Regular cardiac myocyte (primary cell): ENCODE measurements around the gene DNAJC5. TPM values are rescaled to one million over a fixed set of nuclear protein-coding genes. Genes with fewer than 3 reads are reported as not detected.

Experiments
- total RNA-seq: library from RNA; depleted of rRNA; stranded (reverse); fragments of >200 nt; gene quantifications from 2 replicates; pipeline ENCODE4 v1.2.3, GENCODE V29; 2014

DNAJC5 gene, protein sequence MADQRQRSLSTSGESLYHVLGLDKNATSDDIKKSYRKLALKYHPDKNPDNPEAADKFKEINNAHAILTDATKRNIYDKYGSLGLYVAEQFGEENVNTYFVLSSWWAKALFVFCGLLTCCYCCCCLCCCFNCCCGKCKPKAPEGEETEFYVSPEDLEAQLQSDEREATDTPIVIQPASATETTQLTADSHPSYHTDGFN
- total RNA-seq: 73.9 and 78.2 TPM in 2 replicates

GRCh38 chr20:63894358-63895201 is at the start of gene DNAJC5:
TSS of gene DNAJC5 (plus strand) at chr20:63895126. CDS start at chr20:63928346, 33,220 bp downstream.

GRCh38 chr20:63861365-63861934 is 33.5 kb upstream of the DNAJC5 start, which contains the start of gene ABHD16B:
TSS of gene ABHD16B (plus strand) at chr20:63861498. CDS start at chr20:63861541, 43 bp downstream.

DNA sequence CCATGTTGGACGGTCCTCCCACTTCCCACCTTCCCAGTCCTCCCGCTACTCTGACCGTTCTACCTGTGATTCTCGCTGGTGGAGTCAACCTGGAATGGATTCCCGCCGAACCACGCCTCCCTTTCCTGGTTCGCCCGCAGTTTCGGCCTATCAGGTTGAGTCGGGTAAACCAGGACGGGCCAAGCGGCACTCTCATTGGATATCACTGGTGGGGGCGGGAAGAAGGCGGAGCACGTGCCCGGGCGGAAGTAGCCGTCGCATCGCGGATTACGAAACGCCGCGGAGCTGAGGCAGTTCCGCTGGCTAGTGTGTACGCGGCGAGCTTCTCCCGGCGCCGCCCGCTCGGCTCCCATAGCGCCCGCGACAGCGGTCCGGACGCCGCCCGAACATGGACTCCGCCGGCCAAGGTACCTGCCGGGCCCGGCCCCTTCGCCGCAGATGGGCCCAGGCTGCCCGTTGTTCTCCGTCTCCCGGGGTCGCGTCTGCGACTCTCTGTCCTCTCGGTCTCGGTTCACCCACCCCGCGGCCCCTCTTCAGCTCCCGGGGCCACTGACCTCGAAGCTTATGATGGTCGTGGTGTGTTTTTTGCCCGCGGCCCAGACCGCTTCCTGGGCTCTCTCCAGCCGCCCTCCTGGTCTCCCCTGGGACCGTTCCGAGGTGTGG is 29.8 kb upstream of the DNAJC5 start, which contains the start of gene TPD52L2:
Gene TPD52L2, plus strand, starts transcription at position 293 of the 663 bp plus-strand sequence. Its CDS starts 96 bp downstream, at position 389.

DNA sequence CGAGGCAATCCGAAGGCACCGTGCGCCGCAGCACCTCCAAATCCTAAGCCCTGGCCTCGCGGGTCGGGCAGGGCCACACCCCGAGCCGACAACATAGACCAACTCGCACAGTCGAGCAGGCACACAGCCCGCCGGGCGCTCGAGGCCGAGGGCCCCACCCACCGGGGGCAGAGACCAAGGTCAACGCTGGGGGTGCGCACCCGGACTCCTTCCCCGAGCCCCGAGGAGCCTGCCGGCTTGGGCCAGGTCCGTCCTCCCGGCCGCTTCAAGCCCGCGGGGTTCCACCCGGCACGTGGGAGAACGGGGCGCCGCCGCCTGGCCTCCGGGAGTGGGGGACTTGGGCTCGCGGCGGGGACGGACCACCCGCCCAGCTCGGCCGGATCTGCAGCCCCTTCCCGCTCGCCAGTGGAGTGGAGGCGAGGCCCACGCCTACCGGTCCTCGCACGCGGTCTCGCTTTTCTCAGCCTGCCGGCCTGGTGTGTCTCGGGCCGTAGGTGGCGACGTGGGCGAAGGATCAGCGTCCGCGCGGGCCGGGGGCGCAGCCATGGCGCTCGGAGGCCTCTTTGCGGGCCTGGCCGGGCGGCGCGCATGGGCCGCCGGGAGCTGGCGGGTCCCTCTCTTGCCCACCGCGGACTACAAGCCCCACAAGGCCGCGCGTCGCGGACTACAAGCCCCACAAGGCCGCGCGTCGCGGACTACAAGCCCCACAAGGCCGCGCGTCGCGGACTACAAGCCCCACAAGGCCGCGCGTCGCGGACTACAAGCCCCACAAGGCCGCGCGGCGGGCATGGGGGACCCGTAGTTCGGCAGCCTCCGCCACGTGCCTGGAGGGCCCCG is 61.1 kb downstream of the DNAJC5 start, which contains the start of gene UCKL1:
Gene UCKL1, minus strand, starts transcription at position 590 of the 837 bp plus-strand sequence. Its CDS starts 44 bp downstream, at position 546.

GRCh38 chr20:63969838-63970713 is 75.2 kb downstream of the DNAJC5 start, which contains the start of gene ZNF512B:
TSS of gene ZNF512B (minus strand) at chr20:63969930. CDS start at chr20:63967950, 1,980 bp downstream.

GRCh38 chr20:63979557-63980316 is 84.8 kb downstream of the DNAJC5 start, which contains the start of gene SAMD10:
TSS of gene SAMD10 (minus strand) at chr20:63979642. CDS start at chr20:63979467, 175 bp downstream.

DNA sequence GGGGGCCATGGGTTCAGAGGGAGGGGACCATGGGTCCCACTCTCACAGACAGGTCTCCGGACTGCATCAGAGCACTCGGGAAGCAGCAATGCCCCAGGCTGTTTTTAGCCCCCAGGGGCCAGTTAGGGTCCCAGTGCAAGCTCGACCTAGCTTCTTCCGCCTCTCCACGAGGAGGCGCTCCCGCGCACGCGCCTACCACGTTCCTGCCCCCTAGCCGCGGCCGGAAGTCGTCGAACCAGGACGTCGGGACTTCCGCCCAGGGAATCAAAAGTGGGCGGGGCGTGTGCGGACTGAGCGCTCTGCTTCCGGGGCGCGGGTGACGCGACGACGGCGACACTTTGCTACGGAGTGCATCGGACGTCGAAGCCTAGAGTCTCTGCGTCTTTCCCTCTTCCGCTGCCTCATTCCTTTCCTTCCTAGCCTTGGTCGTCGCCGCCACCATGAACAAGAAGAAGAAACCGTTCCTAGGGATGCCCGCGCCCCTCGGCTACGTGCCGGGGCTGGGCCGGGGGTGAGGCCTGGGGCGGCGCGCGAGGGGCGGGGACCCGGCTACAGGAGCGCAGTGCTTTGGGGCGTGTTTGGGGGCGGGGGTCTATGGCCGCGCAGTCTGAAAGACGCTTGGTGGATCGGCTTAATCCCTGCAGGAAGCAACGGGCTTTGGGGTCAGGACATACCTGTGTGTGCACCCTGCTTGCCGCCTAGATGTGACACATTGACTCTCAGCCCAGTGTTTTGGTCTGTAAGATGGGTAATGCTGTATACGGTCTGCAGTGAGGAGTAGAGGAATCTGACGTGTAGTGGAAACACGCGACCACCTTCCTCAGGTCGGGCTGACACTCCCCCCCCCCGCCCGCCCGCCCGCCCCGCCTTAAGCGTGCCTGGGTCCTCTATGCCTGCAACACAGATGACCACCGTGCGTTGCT is 86.1 kb downstream of the DNAJC5 start, which contains the start of gene PRPF6:
Gene PRPF6, plus strand, starts transcription at position 327 of the 923 bp plus-strand sequence. Its CDS starts 114 bp downstream, at position 441.

Other genes with a start within 250 kb of the DNAJC5 start
- gene STMN3, start 241.7 kb upstream of the DNAJC5 start, total RNA-seq: 9.8 and 11.8 TPM in 2 replicates
- 6.2 and 13.8 TPM in 2 replicates for gene RTEL1, start 236.8 kb upstream of the DNAJC5 start, total RNA-seq
- gene TNFRSF6B, start 198.5 kb upstream of the DNAJC5 start, total RNA-seq: 2.7 and 8.7 TPM in 2 replicates
- gene ARFRP1, start 187.2 kb upstream of the DNAJC5 start, total RNA-seq: 31.6 and 41.6 TPM in 2 replicates
- 15.2 and 26.5 TPM in 2 replicates for gene ZGPAT, start 187.1 kb upstream of the DNAJC5 start, total RNA-seq
- gene LIME1, start 158.5 kb upstream of the DNAJC5 start, total RNA-seq: 3.3 and 4.2 TPM in 2 replicates
- gene SLC2A4RG, start 155.3 kb upstream of the DNAJC5 start, total RNA-seq: 22.0 and 22.3 TPM in 2 replicates
- gene ZBTB46, start 63.9 kb upstream of the DNAJC5 start, total RNA-seq: 4.8 and 14.6 TPM in 2 replicates
- gene ABHD16B, start 33.6 kb upstream of the DNAJC5 start, total RNA-seq: not detected in 2 replicates
- 137 and 175 TPM in 2 replicates for gene TPD52L2, start 29.9 kb upstream of the DNAJC5 start, total RNA-seq
- gene UCKL1, start 61.3 kb downstream of the DNAJC5 start, total RNA-seq: 13.5 and 25.9 TPM in 2 replicates
- 5.1 and 8.4 TPM in 2 replicates for gene ZNF512B, start 74.8 kb downstream of the DNAJC5 start, total RNA-seq
- gene SAMD10, start 84.5 kb downstream of the DNAJC5 start, total RNA-seq: 0.38 and 0.56 TPM in 2 replicates
- gene PRPF6, start 86.0 kb downstream of the DNAJC5 start, total RNA-seq: 49.6 and 65.6 TPM in 2 replicates
- 0.77 and 0.85 TPM in 2 replicates for gene C20orf204, start 141.1 kb downstream of the DNAJC5 start, total RNA-seq
- gene SOX18, start 154.5 kb downstream of the DNAJC5 start, total RNA-seq: under 0.01 and 0.19 TPM in 2 replicates
- 10.0 and 33.0 TPM in 2 replicates for gene TCEA2, start 168.1 kb downstream of the DNAJC5 start, total RNA-seq
- gene RGS19, start 184.4 kb downstream of the DNAJC5 start, total RNA-seq: 6.3 and 7.0 TPM in 2 replicates
- 0.19 and 2.0 TPM in 2 replicates for gene OPRL1, start 185.0 kb downstream of the DNAJC5 start, total RNA-seq
- gene LKAAEAR1, start 189.3 kb downstream of the DNAJC5 start, total RNA-seq: 0.19 TPM in 1 of 2 replicates, not detected in the other
- not detected in 2 replicates for gene NPBWR2, start 212.4 kb downstream of the DNAJC5 start, total RNA-seq